PC-3 (cell line): ENCODE results near the gene SMARCA4. TPM values are rescaled to one million over a fixed set of nuclear protein-coding genes. Genes with fewer than 3 reads are reported as not detected.

ENCODE experiments used
- ATAC-seq: fragments of 200-7000 bp; cut with Tn5 transposase; 2 replicates; pipeline ENCODE4 v1.9.1; 2020; ENCODE audit warnings: mild to moderate bottlenecking, moderate library complexity
- BruUV-seq: library from RNA; stranded (reverse); fragments of 400-500 nt; replicated peaks from 2 replicates; lab custom pipeline; 2021; lab: Mats Ljungman, UMichigan
- CTCF ChIA-PET: fragments of 300-600 bp; sonication (Branson Sonifier 250); formaldehyde crosslinking; loops from one replicate; lab custom pipeline; 2022; ENCODE audit warnings: antibody characterized with exemption; lab: Charles Lee
- POLR2A ChIA-PET: fragments of 300-600 bp; sonication (Branson Sonifier 250); formaldehyde crosslinking; loops from one replicate; lab custom pipeline; 2022; ENCODE audit warnings: antibody characterized with exemption; ENCODE audit not compliant: unreplicated experiment; lab: Charles Lee
- DNase-seq: peaks from one replicate; pipeline ENCODE4 v3.0.0-alpha.2; 2015
- H2AFZ ChIP-seq: fragments of 300-600 bp; sonication (generic); 2 replicates; pipeline ENCODE4 v1.6.0; 2016; ENCODE audit warnings: antibody characterized with exemption, low read length
- H3F3A ChIP-seq: fragments of 300-600 bp; sonication (generic); one replicate; pipeline ENCODE4 v1.6.0; 2017; ENCODE audit warnings: antibody characterized with exemption, low read length, control low read depth, mild to moderate bottlenecking; ENCODE audit not compliant: unreplicated experiment
- H3K27ac ChIP-seq: fragments of 300-600 bp; sonication (generic); 2 replicates; pipeline ENCODE4 v1.5.1; 2016; ENCODE audit warnings: mild to moderate bottlenecking, low read length
- H3K27me3 ChIP-seq: fragments of 300-600 bp; sonication (generic); 2 replicates; pipeline ENCODE4 v1.6.1; 2016; ENCODE audit warnings: low read length, mixed read lengths
- H3K36me3 ChIP-seq: fragments of 300-600 bp; sonication (generic); 2 replicates; pipeline ENCODE4 v1.6.1; 2016; ENCODE audit warnings: low read depth, mixed run types, low read length, mixed read lengths
- H3K4me1 ChIP-seq: fragments of 300-600 bp; sonication (generic); 2 replicates; pipeline ENCODE4 v1.5.1; 2016; ENCODE audit warnings: low read length; ENCODE audit not compliant: insufficient read depth
- H3K4me2 ChIP-seq: fragments of 300-600 bp; sonication (generic); 2 replicates; pipeline ENCODE4 v1.6.0; 2016; ENCODE audit warnings: low read length
- H3K4me3 ChIP-seq: fragments of 300-600 bp; sonication (generic); 2 replicates; pipeline ENCODE4 v1.5.1; 2016; ENCODE audit warnings: mild to moderate bottlenecking, low read length, mixed read lengths
- H3K79me2 ChIP-seq: fragments of 300-600 bp; sonication (generic); 2 replicates; pipeline ENCODE4 v1.6.1; 2017; ENCODE audit warnings: low read length, mixed read lengths
- H3K9ac ChIP-seq: fragments of 300-600 bp; sonication (generic); 2 replicates; pipeline ENCODE4 v1.6.0; 2016; ENCODE audit warnings: mild to moderate bottlenecking, low read length
- H3K9me2 ChIP-seq: fragments of 300-600 bp; sonication (generic); replicated peaks from 2 replicates; pipeline ENCODE4 v1.6.1; 2016; ENCODE audit warnings: mixed run types, low read length, mixed read lengths
- H3K9me3 ChIP-seq: fragments of 300-600 bp; sonication (generic); 2 replicates; pipeline ENCODE4 v1.6.1; 2016; ENCODE audit warnings: low read length, mixed read lengths
- H4K20me1 ChIP-seq: fragments of 300-600 bp; sonication (generic); 2 replicates; pipeline ENCODE4 v1.6.1; 2016; ENCODE audit warnings: low read length, mixed read lengths
- CTCF ChIP-seq: fragments of 300-600 bp; sonication (generic); conservative IDR thresholded peaks from 2 replicates; pipeline ENCODE4 v1.5.1; 2017; ENCODE audit warnings: antibody characterized with exemption, low read depth, mild to moderate bottlenecking, low read length
- EZH2 ChIP-seq: fragments of 300-600 bp; sonication (generic); IDR thresholded peaks from one replicate; pipeline ENCODE4 v1.6.1; 2017; ENCODE audit warnings: antibody characterized with exemption, mild to moderate bottlenecking, low read length; ENCODE audit not compliant: unreplicated experiment
- EZH2phosphoT487 ChIP-seq: fragments of 300-600 bp; sonication (generic); IDR thresholded peaks from 2 replicates; pipeline ENCODE4 v1.6.1; 2018; ENCODE audit warnings: mild to moderate bottlenecking, antibody characterized with exemption, low read length, borderline replicate concordance
- intact Hi-C: fragments of 100-400 bp; cut with micrococcal nuclease; formaldehyde crosslinking; loops from 2 replicates; pipeline ENCODE4 v1.9.0; 2023
- total RNA-seq: library from RNA; depleted of rRNA; stranded (reverse); fragments of >200 nt; gene quantifications from 2 replicates; pipeline ENCODE4 v1.2.3, GENCODE V29; 2014

Gene SMARCA4
- total RNA-seq, 1 experiment from 2014 or later, result 197 TPM

- no TSS peak for BruUV-seq
- ATAC-seq (no peak), DNase-seq (no peak)
- intact Hi-C loops, result loop anchor here (5.0 kb wide), 1 partner anchor 44 kb away; the partner anchor contains the start of gene CARM1
- Histone ChIP-seq H4K20me1 (no peaks in the 10 kb centered on the region), H3K9ac (no peak overlapping the region), H3K36me3 (peaks cover 14% of the 10 kb centered on the region), H3K4me3 (no peak overlapping the region), H2AFZ (no peak overlapping the region), H3K4me1 (peaks cover 15% of the 10 kb centered on the region), H3K27ac (no peak overlapping the region), H3F3A (no peaks in the 10 kb centered on the region), H3K9me3 (no peaks in the 10 kb centered on the region), H3K9me2 (no peaks in the 10 kb centered on the region), H3K4me2 (no peak overlapping the region), H3K79me2 (no peaks in the 10 kb centered on the region), H3K27me3 (no peaks in the 10 kb centered on the region)
- ChIA-PET POLR2A (no interaction called here), CTCF (interaction anchor here (1.8 kb wide), 1 partner anchor 46 kb away, joined by 12 read pairs; the partner anchor contains the start of gene CARM1)
- TF ChIP-seq CTCF (no peak), EZH2phosphoT487 (no peak)
Observed at GRCh38 chr19:10916602-10917001, 44.2 kb upstream of the SMARCA4 start.

DNA sequence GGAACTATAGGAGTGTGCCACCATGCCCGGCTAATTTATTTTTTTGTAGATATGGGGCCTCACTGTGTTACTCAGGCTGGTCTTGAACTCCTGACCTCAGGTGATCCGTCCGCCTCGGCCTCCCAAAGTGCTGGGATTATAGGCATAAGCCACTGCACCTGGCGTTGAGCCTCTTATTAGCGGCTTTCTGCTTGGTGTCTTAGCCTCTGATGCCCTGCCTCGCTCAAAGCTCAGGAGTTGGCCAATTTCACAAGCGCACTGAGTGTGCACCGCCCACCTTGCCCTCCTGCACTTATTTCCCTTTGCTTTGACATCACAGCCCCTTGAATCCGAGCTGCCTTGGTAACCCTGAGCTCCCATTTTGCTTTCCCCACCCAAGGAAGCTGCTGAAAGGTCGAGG, 42.5 kb upstream of the SMARCA4 start:
- ATAC-seq, result no peak
- Histone ChIP-seq H3K4me3 (no peak overlapping the region), H3K9ac (no peak overlapping the region), H3K27me3 (no peaks in the 10 kb centered on the region), H3K4me2 (no peak overlapping the region), H4K20me1 (no peaks in the 10 kb centered on the region), H3K36me3 (peaks cover 11% of the 10 kb centered on the region; the same call in 1 of the 2 replicates), H3K9me2 (no peaks in the 10 kb centered on the region), H3K27ac (no peak overlapping the region), H3F3A (no peaks in the 10 kb centered on the region), H2AFZ (no peak overlapping the region), H3K79me2 (no peaks in the 10 kb centered on the region), H3K4me1 (peaks cover 15% of the 10 kb centered on the region), H3K9me3 (no peaks in the 10 kb centered on the region)
- POLR2A ChIA-PET, result no interaction called here
- DNase-seq, result no peak
- no TSS peak for BruUV-seq
- intact Hi-C loops, result loop anchor here (5.0 kb wide), 1 partner anchor 46 kb away; the partner anchor contains the start of gene CARM1
- CTCF ChIA-PET, result interaction anchor here (1.1 kb wide), 1 partner anchor 46 kb away, joined by 3 read pairs; no protein-coding TSS in a partner anchor
- TF ChIP-seq EZH2phosphoT487 (no peak), EZH2 (no peak), CTCF (no peak)

GRCh38 chr19:10919352-10920287, 41.2 kb upstream of the SMARCA4 start:
- Histone ChIP-seq H3K9me3 (no peaks in the 10 kb centered on the region), H3K9me2 (no peaks in the 10 kb centered on the region), H3K4me2 (no peak overlapping the region), H3K4me3 (no peak overlapping the region), H2AFZ (no peak overlapping the region), H3K79me2 (no peaks in the 10 kb centered on the region), H4K20me1 (no peaks in the 10 kb centered on the region), H3K36me3 (peaks cover 23% of the 10 kb centered on the region; the same call in 1 of the 2 replicates), H3F3A (no peaks in the 10 kb centered on the region), H3K9ac (no peak overlapping the region), H3K27me3 (no peaks in the 10 kb centered on the region), H3K4me1 (peaks cover 15% of the 10 kb centered on the region), H3K27ac (no peak overlapping the region)
- POLR2A ChIA-PET, result no interaction called here
- no TSS peak for BruUV-seq
- DNase-seq (no peak), ATAC-seq (no peak)
- CTCF ChIA-PET, result no interaction called here
- TF ChIP-seq EZH2 (no peak), CTCF (no peak), EZH2phosphoT487 (no peak)
- intact Hi-C loops, result loop anchor here (5.0 kb wide), 1 partner anchor 47 kb away; the partner anchor contains the start of gene CARM1
